GM19452 (cell line): ENCODE measurements around the gene FOXD4L6.
"Not testable (repeated sequence)": the region's sequence is repeated elsewhere in the genome, so short reads cannot be mapped to it uniquely, and the experiment has no call there.

ENCODE experiments used
- ATAC-seq: cut with Tn5 transposase; IDR thresholded peaks from one replicate; pipeline ENCODE4 v1.9.1; 2021; ENCODE audit not compliant: unreplicated experiment

FOXD4L6 gene

GRCh38 chr9:41128581-41128980, at the start of gene FOXD4L6:
TSS of gene FOXD4L6 (minus strand) at chr9:41128681. CDS start at chr9:41128383, 298 bp downstream.
- not testable (repeated sequence) for ATAC-seq

GRCh38 chr9:41174994-41175393, 46.5 kb upstream of the FOXD4L6 start:
- ATAC-seq, result not testable (repeated sequence)

GRCh38 chr9:41150116-41150515, 21.6 kb upstream of the FOXD4L6 start:
- not testable (repeated sequence) for ATAC-seq

- not testable (repeated sequence) for ATAC-seq
Observed at GRCh38 chr9:41141878-41142277, 13.4 kb upstream of the FOXD4L6 start.

GRCh38 chr9:41126746-41127446, 1.6 kb downstream of the FOXD4L6 start:
- not testable (repeated sequence) for ATAC-seq

GRCh38 chr9:41125936-41126335, 2.5 kb downstream of the FOXD4L6 start:
- ATAC-seq, result not testable (repeated sequence)

GRCh38 chr9:41125109-41125658, 3.3 kb downstream of the FOXD4L6 start:
- not testable (repeated sequence) for ATAC-seq

GRCh38 chr9:41124250-41125108, 4.0 kb downstream of the FOXD4L6 start:
- ATAC-seq, result not testable (repeated sequence)

- not testable (repeated sequence) for ATAC-seq
Observed at GRCh38 chr9:41123812-41124211, 4.7 kb downstream of the FOXD4L6 start.

- not testable (repeated sequence) for ATAC-seq
Observed at GRCh38 chr9:41123396-41123795, 5.1 kb downstream of the FOXD4L6 start.

- ATAC-seq, result not testable (repeated sequence)
Observed at GRCh38 chr9:41120696-41121095, 7.8 kb downstream of the FOXD4L6 start.

GRCh38 chr9:41119719-41120118, 8.8 kb downstream of the FOXD4L6 start:
- ATAC-seq, result not testable (repeated sequence)

- ATAC-seq, result not testable (repeated sequence)
Observed at GRCh38 chr9:41119311-41119710, 9.2 kb downstream of the FOXD4L6 start.

- not testable (repeated sequence) for ATAC-seq
Observed at GRCh38 chr9:41113348-41113747, 15.1 kb downstream of the FOXD4L6 start.

GRCh38 chr9:41111414-41111813, 17.1 kb downstream of the FOXD4L6 start:
- not testable (repeated sequence) for ATAC-seq

GRCh38 chr9:41110913-41111312, 17.6 kb downstream of the FOXD4L6 start:
- ATAC-seq, result not testable (repeated sequence)

GRCh38 chr9:41109253-41109652, 19.2 kb downstream of the FOXD4L6 start:
- not testable (repeated sequence) for ATAC-seq

GRCh38 chr9:41108816-41109215, 19.7 kb downstream of the FOXD4L6 start:
- ATAC-seq, result not testable (repeated sequence)

GRCh38 chr9:41106472-41107116, 21.9 kb downstream of the FOXD4L6 start:
- ATAC-seq, result not testable (repeated sequence)

GRCh38 chr9:41105557-41106253, 22.8 kb downstream of the FOXD4L6 start:
- not testable (repeated sequence) for ATAC-seq
